Suprapubic skin (tissue), 4 donors: ENCODE data around the gene NOS1AP.

ENCODE experiments used
- CTCF ChIP-seq, 2 donors: fragments of 200-600 bp in 1 of 2; fragments of 450-650 bp in 1 of 2; sonication (generic) in 1 of 2; IDR thresholded peaks; one replicate each; pipeline ENCODE4 v1.5.1; 2016 to 2019; ENCODE audit warnings: antibody characterized with exemption in 2 of 2, mild to moderate bottlenecking in 1 of 2, moderate library complexity in 1 of 2
- POLR2A ChIP-seq, 2 donors: fragments of 450-650 bp; IDR thresholded peaks; one replicate each; pipeline ENCODE4 v1.6.1; 2017; ENCODE audit warnings: antibody characterized with exemption in 2 of 2, mild to moderate bottlenecking in 2 of 2, moderate library complexity in 2 of 2
- POLR2AphosphoS5 ChIP-seq, 3 donors: sonication (generic); formaldehyde crosslinking; IDR thresholded peaks; one replicate each; pipeline ENCODE4 v1.6.1; 2017; ENCODE audit warnings: antibody characterized with exemption in 3 of 3

GRCh38 chr1:162159515-162159914 lies 90.0 kb downstream of the NOS1AP start:
- TF ChIP-seq CTCF (IDR thresholded peaks at IDR 0.05) (no peak), POLR2AphosphoS5 (IDR thresholded peaks at IDR 0.05) (no peak), POLR2A (IDR thresholded peaks at IDR 0.05) (no peak)
